ENCODE measurements around the gene TCF12. TPM values are rescaled to one million over a fixed set of nuclear protein-coding genes. Genes with fewer than 3 reads are reported as not detected.

TCF12 gene
- total RNA-seq, 1 donor from 2014 or later: 194 TPM

GRCh38 chr15:56923174-56923591 lies 4.7 kb downstream of the TCF12 start:
- TF ChIP-seq, protein P1, sequence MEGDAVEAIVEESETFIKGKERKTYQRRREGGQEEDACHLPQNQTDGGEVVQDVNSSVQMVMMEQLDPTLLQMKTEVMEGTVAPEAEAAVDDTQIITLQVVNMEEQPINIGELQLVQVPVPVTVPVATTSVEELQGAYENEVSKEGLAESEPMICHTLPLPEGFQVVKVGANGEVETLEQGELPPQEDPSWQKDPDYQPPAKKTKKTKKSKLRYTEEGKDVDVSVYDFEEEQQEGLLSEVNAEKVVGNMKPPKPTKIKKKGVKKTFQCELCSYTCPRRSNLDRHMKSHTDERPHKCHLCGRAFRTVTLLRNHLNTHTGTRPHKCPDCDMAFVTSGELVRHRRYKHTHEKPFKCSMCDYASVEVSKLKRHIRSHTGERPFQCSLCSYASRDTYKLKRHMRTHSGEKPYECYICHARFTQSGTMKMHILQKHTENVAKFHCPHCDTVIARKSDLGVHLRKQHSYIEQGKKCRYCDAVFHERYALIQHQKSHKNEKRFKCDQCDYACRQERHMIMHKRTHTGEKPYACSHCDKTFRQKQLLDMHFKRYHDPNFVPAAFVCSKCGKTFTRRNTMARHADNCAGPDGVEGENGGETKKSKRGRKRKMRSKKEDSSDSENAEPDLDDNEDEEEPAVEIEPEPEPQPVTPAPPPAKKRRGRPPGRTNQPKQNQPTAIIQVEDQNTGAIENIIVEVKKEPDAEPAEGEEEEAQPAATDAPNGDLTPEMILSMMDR (IDR thresholded peaks at IDR 0.05; ENCODE audit: unreplicated experiment): no peak
- H3K36me3 Mint-ChIP-seq: peaks cover 21% of the 10 kb centered on the region
- no peak for DNase-seq (ENCODE audit: low spot score in 2 of 2, unreplicated experiment in 2 of 2)
- no peaks in the 10 kb centered on the region for H3K27me3 Mint-ChIP-seq (ENCODE audit: low read depth)
- peaks cover 29% of the 10 kb centered on the region for H3K4me1 Mint-ChIP-seq
- no peak overlapping the region for H3K27ac Mint-ChIP-seq
- no peaks in the 10 kb centered on the region for H3K9me3 Mint-ChIP-seq
- H3K4me3 Mint-ChIP-seq: no peak overlapping the region

- Mint-ChIP-seq H3K36me3 (peaks cover 21% of the 10 kb centered on the region), H3K27ac (no peak overlapping the region), H3K4me3 (no peak overlapping the region), H3K27me3 (ENCODE audit: low read depth) (no peaks in the 10 kb centered on the region), H3K4me1 (peaks cover 44% of the 10 kb centered on the region), H3K9me3 (no peaks in the 10 kb centered on the region)
- TF ChIP-seq, protein P1 (IDR thresholded peaks at IDR 0.05; ENCODE audit: unreplicated experiment): no peak
- DNase-seq (ENCODE audit: low spot score in 2 of 2, unreplicated experiment in 2 of 2): no peak
Measured at GRCh38 chr15:56927816-56928215, 9.4 kb downstream of the TCF12 start.

GRCh38 chr15:56929399-56929798 lies 11.0 kb downstream of the TCF12 start:
- H3K27me3 Mint-ChIP-seq (ENCODE audit: low read depth): no peaks in the 10 kb centered on the region
- H3K36me3 Mint-ChIP-seq: peaks cover 15% of the 10 kb centered on the region
- H3K4me3 Mint-ChIP-seq: no peak overlapping the region

GRCh38 chr15:56929933-56930332 lies 11.5 kb downstream of the TCF12 start:
- TF ChIP-seq, protein P1 (IDR thresholded peaks at IDR 0.05; ENCODE audit: unreplicated experiment): no peak
- Mint-ChIP-seq H3K4me3 (no peak overlapping the region), H3K27me3 (ENCODE audit: low read depth) (no peaks in the 10 kb centered on the region), H3K9me3 (no peaks in the 10 kb centered on the region), H3K4me1 (peaks cover 45% of the 10 kb centered on the region), H3K36me3 (peaks cover 17% of the 10 kb centered on the region), H3K27ac (no peak overlapping the region)
- no peak for DNase-seq (ENCODE audit: low spot score in 2 of 2, unreplicated experiment in 2 of 2)

More at GRCh38 chr15:56929399-56929798, 11.0 kb downstream of the TCF12 start:
- TF ChIP-seq, protein P1 (IDR thresholded peaks at IDR 0.05; ENCODE audit: unreplicated experiment): no peak
- H3K27ac Mint-ChIP-seq: peak overlapping the region; percentile 13
- no peaks in the 10 kb centered on the region for H3K9me3 Mint-ChIP-seq
- H3K4me1 Mint-ChIP-seq: peaks cover 44% of the 10 kb centered on the region
- DNase-seq (ENCODE audit: low spot score in 2 of 2, unreplicated experiment in 2 of 2): no peak

DNA sequence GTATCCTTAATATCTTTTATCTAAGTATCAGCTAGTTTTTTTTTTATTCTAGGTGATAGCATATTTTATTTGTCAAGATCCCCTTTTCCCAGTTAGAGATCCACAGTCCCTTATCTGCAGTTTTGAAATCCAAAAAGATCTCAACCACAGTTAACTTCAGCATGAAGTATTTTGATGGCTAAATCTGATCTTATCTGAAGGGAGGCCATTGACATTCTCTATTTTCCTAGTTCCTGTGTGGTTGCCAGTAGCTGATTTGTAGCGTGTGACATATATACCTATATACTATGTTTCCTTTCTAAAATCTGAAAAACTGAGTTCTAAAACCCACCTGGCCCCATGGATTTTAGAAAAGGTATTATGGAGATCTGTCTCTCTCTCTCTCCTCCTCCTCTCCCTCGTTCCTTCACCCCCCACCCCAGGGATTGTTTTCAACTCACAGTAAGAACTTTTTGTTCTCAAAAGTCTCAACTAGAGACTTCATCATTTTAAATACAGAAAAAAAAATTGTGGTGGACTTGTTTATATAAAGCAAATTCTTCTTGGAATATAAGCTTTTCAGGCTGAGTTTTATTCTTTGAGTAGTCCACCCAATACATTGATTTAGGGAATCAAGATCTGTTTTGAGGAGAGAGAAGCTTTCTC lies 12.3 kb downstream of the TCF12 start:
- Mint-ChIP-seq H3K9me3 (peaks cover 4% of the 10 kb centered on the region), H3K36me3 (peaks cover 22% of the 10 kb centered on the region), H3K27ac (peak overlapping the region; percentile 75), H3K4me1 (peaks cover 45% of the 10 kb centered on the region), H3K4me3 (no peak overlapping the region), H3K27me3 (ENCODE audit: low read depth) (no peaks in the 10 kb centered on the region)
- DNase-seq (ENCODE audit: low spot score in 2 of 2, unreplicated experiment in 2 of 2): no peak
- TF ChIP-seq, protein P1 (IDR thresholded peaks at IDR 0.05; ENCODE audit: unreplicated experiment): no peak

Data from mesothelial cell of epicardium (in vitro differentiated cells).